Fibroblast of pulmonary artery (primary cell): ENCODE data around the gene CDC42EP4.
A peak's percentile ranks its signal among the peaks of the same experiment; 100 is the strongest.

Experiments used
- DNase-seq: peaks from one replicate; pipeline ENCODE4 v3.0.0-alpha.2; 2010; ENCODE audit warnings: low read depth
- H3K4me3 ChIP-seq: replicated peaks from 2 replicates; pipeline ENCODE4 v1.5.1; 2011; ENCODE audit warnings: low read depth, mild to moderate bottlenecking, control low read depth, low read length, moderate library complexity
- CTCF ChIP-seq: IDR thresholded peaks from 2 replicates; pipeline ENCODE4 v1.5.1; 2011; ENCODE audit warnings: mild to moderate bottlenecking, control low read depth, low read length, inconsistent platforms; ENCODE audit errors: missing control alignments

CDC42EP4 gene

GRCh38 chr17:73343168-73343634 is 31.4 kb upstream of the CDC42EP4 start:
- peak overlapping the region; percentile 9 for H3K4me3 ChIP-seq
- TF ChIP-seq CTCF = no peak
- peak; percentile 89 for DNase-seq

GRCh38 chr17:73342541-73343167 is 30.9 kb upstream of the CDC42EP4 start:
- TF ChIP-seq CTCF = peak; percentile 35
- peak; percentile 74 for DNase-seq
- H3K4me3 ChIP-seq = peak overlapping the region; percentile 9

- TF ChIP-seq CTCF = no peak
- peak; percentile 98 for DNase-seq
- no peak overlapping the region for H3K4me3 ChIP-seq
Observed at GRCh38 chr17:73342050-73342522, 30.3 kb upstream of the CDC42EP4 start.

GRCh38 chr17:73341350-73342049 is 29.7 kb upstream of the CDC42EP4 start:
- TF ChIP-seq CTCF = no peak
- DNase-seq = no peak
- H3K4me3 ChIP-seq = no peak overlapping the region

GRCh38 chr17:73340093-73340596 is 28.3 kb upstream of the CDC42EP4 start:
- H3K4me3 ChIP-seq = no peak overlapping the region
- TF ChIP-seq CTCF = peak; percentile 53
- peak; percentile 95 for DNase-seq

GRCh38 chr17:73338566-73339197 is 26.9 kb upstream of the CDC42EP4 start:
- no peak for DNase-seq
- no peak overlapping the region for H3K4me3 ChIP-seq
- TF ChIP-seq CTCF = no peak
